ENCODE measurements around the gene PHLPP1.
A peak's percentile ranks its signal among the peaks of the same experiment; 100 is the strongest.

PHLPP1 gene

DNA sequence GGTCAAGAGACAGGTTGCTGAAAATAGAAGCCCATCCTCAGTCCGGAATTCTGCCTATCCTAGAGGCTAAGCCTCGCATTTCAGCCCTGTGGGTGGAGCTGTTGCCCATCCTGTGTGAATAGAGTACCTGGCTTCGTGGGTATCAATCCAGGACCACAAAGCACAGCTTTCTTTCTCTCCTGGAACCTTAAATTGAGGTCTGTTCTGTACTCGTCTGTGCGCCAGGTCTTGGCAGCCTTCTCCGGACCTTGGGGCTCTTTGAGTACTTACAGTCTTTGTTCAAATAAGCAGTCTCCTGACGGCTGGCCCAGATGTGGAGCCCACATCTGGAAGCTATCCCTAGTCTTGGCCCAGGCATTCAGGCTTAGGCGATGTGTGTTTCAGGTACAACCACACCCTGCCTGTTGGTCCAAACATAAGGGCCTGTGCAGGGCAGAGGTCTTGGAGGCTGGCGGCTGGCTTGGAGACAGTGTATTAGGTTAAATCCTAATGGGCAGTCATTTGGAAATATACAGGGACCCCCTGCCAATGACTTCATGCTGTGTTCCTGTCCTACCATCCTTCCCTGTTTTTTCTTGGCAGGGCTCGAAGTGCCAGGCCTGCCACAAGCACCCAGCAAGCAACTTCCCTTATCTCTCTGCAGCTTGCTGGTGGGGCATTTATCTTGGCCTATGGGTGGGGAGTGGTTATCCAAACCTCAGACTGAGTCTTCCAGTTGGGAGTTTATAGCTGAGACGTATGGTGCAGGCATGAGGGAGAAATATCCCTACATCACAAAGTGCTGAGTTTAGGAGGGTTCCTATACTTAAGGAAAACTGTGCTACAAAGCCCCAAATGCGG lies 310.1 kb downstream of the PHLPP1 start:
- peak; percentile 81 for DNase-seq

GRCh38 chr18:63028380-63028779 lies 313.0 kb downstream of the PHLPP1 start:
- DNase-seq, result no peak
